NCI-H1105 (cell line): ENCODE results near the gene ITSN1.

Experiments used
- DNase-seq: peaks from one replicate; lab custom pipeline; 2025; lab: John Stamatoyannopoulos, UW

ITSN1 gene

DNA sequence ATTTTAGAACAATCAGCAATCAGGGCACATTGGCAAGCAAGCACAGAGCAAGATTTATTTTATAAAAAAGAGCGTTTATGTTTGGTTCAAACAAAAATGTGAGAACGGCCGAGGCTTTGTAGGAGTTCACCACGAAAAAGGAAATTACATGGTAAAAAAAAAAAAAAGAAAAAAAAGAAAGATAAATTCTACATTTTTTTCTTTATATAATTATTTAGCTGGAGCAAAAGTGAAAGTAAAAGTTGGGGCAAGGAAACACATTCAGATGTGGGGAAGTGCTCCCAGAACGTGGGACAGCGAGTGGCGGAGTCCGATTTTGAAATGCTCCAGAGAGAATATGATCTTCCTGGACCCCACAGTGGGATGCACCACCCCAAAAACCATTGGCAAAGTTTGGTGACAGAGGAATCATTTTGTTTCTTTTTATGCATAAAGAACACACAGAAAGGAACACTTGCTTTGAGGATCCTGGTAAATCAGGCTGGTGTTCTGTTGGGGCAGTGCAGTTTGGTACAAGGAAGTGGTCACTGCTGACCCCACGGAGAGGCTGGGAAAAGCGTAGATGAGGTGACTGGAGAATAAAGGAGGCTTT is 289.6 kb downstream of the ITSN1 start:
- no peak for DNase-seq

DNA sequence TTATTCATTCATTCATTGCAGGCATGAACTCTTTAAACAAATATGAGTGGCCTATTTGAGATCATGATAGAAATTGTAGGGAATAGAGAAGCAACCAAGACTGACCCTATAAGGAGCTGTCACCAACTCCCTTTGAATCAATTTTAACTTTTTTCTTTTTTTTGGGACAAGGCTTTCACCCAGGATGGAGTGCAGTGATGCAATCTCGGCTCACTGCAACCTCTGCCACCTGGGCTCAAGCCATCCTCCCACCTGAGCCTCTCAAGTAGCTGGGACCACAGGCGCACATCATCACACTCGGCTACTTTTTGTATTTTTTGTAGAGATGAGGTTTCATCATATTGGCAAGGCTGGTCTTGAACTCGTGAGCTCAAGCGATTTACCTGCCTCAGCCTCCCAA is 290.4 kb downstream of the ITSN1 start:
- DNase-seq = no peak

DNA sequence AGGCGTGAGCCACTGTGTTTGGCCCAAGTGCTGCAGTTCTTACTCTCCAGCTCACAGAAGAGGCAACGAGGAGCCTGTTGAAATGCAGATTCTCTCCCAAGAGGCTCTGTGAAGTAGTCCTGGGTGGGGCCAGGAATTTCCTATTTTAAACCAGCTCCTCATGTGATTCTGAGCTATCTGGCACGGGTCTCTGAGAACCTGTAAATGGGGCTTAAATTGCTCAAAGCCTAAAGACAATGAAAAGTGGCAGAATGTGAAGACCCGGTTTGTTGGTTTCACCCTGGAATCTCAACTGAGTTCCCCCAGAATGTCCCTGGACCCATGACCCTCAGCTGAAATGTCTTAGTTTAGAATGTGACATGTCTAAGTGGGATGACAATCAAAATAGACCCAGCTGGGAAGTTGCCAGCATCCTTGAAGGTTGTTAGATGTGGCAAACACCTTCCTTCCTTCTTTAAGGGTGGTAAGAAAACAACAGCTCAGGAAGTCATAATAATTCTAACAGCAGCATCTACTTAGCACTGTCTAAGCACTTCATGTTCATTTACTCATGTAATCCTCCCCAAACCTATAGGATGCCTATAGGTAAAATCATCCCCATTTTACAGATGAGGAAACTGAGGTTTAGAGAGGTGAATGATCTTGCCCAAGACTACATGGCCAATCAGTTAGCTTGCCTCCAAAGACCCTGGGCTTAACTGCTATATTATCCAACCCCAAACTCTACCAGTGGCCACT is 294.2 kb downstream of the ITSN1 start:
- DNase-seq = no peak

DNA sequence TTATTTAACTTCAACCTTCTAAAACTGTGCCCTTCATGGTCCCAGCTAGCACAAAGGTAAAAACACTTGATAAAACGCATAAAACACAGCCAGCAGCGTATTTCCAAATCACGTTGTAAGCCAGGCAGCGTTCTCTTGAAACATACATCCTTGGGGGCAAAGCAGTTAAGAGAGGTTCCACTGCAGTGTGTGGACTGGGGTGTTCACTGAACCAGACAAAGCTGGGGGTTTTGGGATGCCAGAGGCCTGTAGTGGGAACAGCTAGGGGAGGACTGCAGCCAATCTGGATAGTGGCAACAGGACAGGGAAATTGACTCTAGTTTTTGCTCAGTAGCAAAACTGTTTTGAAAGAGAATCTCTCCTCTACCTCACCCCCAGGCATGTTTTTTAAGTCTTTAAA is 294.8 kb downstream of the ITSN1 start:
- DNase-seq = no peak

DNA sequence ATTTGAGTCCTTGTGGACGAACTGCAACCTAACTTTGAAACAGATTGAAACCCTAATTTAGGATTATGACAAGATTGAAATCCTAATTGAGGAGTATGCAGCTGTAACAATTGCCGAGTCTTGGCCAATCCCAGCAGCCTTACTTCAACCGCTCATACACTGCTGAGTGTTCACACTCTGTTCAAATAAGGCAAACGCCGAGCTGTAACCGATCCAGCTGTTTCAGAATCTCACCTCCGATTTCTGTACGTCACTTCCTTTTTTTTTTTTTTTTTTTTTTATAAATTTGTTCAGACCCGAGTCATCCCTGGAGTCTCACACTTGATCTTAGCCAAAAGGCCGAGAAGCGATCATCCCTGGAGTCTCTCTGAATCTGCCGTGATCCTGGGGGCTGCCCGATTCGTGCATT is 295.6 kb downstream of the ITSN1 start:
- no peak for DNase-seq

DNA sequence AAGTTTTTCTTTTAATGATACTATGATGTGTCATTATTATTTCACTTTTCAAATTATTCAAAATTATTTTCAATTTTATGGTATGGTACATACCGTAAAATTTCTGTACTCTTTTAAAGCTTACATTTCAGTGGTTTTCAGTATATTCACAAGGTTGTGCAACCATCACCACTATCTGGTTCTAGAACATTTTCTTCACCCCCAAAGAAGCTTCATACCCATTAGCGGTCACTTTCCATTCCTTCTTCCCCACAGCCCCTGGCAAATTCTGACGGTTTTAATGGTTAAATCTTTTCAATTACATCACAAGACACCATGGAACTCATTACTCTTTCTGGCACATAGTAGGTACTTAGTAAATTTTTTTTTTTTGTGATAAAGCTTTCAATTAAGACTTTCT is 296.1 kb downstream of the ITSN1 start:
- DNase-seq = no peak

DNA sequence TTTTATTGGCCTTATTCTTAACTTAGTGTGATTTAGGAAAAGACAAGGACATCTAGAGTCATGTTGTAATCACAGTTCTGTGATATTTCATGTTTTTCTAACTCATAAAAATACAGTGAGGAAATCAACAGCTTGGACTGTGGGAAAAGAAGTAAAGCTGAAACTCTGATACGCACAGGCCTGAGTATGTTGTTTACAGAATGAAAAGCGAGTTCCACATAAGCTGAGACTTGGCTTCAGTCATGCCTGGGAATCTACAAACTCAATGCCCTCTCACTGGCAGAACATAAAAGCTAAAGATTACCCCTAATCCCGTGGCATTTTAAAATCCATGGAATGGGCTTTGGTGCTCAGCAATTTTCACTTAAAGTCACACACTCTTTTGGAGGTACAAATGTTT is 296.9 kb downstream of the ITSN1 start:
- no peak for DNase-seq

DNA sequence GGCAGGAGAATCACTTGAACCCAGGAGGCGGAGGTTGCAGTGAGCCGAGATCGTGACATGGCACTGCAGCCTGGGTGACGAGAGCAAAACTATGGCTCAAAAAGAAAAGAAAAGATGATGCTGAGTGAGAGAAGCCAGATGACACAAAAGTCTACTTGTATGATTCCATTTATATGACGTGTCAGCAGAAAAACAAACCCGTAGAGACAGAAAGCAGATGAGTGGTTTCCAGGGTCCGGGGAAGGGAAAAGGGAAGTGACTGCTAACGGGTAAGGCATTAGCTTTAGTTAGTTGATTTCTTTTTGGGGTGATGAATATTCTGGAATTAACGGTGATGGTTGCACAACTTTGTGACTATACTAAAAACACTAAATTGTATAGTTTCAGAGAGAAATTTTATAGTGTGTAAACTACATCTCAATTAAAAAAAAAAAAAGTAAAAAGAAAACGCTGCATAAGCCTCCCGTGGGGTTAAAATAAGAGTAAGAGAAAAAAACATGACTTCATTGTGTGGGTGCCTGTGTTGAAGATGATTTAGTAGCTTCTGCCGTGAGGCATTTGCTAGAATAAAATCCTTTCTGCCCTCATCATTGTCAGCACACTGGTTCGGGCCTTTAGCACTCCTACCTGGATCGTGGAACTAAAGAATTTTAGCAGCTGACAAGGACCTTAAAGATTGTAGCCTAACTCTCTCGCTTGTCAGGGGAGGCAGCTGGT is 298.0 kb downstream of the ITSN1 start:
- no peak for DNase-seq

DNA sequence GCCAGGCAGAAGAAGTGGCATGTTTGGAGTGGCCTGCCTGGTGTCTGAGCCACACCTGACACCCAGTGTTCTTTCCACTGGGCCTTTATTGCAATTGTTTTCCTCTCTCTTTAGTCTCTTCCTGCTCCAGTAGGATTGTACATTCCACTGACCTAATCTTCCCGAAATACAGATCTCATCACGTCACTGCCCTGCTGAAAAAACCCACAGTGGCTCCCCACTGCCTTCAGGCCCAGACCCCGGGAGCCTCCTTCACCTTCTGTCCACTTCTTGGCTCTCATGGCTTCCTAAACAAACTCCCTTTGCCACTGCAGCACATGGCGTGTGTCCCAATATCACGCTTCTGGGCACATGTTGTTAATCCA is 298.6 kb downstream of the ITSN1 start:
- DNase-seq = no peak

DNA sequence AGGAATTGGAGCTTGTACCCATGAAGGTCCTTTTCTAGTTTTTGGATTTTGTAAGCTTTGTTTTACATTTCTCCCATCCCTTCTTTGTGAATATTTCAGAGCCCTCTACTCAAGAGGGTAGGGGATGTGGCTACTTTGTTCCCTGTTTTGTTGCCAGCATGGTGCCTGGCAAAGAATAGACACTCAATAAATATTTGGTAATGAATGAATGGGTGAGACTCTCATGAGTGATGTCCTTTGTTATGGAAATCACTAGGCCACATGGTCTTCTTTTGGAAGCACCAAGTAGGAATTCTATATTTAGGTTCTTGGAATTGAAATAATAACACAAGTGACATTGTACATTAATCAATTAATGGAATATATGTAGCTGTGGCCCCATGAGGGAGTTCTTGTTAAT is 300.1 kb downstream of the ITSN1 start:
- no peak for DNase-seq

DNA sequence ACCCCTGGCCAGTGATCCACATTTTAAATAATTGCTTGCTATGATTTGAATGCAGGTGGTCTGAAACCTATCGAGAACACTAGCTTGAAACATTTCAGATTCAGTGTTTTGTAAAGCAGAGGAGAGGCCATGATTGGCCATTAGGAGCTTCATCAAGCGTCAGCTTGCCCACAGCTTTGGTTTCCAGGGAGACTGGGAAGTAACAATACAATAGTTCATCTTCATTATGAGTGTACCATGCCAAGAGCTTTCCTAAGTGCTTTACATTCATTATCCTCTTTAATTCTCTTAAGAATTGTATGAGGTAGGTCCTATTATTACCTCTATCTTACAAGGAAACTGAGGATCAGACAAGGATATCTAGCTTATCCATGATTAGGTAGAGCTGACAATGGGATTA is 301.0 kb downstream of the ITSN1 start:
- peak; percentile 48 for DNase-seq

DNA sequence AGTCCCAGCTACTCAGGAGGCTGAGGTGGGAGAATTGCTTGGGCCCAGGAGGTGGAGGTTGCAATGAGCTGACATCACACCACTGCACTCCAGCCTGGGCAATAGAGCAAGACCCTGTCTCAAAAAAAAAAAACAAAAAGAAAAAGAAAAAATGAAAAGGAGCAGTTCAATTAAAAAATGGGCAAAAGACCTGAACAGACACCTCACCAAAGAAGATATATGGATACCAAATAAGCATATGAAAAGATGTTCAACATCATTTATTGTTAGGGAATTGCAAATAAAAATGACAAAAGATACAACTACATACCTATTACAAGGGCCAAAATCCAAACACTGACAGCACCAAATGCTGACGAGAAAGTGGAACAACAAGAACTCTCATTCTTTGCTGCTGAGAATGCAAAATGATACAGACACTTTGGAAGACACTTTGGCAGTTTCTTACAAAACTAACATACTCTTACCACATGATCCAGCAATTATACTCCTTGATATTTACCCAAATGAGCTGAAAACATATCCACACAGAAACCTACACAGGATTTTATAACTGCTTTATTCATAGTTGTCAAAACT is 302.0 kb downstream of the ITSN1 start:
- DNase-seq = no peak

DNA sequence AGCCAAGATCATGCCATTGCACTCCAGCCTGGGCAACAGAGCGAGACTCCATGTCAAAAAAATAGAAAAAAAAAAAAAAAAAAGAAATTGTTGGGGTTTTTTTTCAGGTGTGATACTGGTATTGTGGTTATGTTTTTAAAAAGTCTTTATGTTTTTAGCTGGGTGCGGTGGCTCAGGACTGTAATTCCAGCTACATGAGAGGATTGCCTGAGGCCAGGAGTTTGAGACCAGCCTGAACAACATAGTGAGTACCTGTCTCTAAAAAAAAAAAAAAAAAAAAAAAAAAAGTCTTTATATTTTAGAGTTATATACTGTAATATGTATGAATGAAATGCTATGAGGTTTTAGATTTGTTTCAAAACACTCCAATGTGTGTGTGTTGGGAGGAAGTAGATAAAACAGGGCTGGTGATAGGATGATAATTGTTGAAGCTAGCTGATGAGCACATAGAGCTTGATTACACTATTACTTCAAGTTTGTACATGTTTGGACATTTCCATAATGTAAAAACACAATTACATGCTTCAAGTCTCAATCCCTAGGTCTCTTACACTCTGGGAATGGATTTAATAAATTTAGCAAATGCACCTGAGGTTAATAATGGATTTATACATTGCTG is 303.5 kb downstream of the ITSN1 start:
- DNase-seq = no peak

DNA sequence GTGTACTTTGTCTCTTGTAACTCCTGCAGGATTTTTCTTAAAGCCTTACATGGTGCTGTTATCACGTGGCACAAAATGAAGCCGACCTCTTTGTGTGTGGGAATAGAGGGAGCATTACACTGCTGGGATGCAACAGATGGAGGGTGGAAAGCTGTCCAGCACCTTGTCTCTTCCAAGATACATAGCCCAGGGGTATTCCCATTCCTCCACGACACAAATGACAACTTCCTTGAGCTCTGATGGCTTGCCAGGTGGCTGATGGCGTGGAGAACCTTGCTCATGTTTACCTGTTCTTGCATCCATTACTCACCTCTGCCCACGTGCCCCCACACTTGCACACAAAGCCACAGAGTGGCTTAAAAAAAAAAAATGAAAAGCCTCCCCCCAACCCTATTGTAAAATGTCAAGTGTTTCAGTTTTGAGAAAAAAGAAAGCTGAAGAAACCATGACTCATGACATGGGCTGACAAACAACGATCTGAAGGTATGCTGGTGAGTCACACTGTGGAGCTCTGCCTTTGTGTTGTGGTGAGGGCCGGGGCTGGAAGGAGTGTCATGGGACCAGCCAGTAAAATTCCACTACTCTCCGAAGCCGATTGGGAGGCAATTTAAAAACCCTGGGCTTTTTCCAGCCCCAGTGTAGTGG is 305.3 kb downstream of the ITSN1 start:
- no peak for DNase-seq

DNA sequence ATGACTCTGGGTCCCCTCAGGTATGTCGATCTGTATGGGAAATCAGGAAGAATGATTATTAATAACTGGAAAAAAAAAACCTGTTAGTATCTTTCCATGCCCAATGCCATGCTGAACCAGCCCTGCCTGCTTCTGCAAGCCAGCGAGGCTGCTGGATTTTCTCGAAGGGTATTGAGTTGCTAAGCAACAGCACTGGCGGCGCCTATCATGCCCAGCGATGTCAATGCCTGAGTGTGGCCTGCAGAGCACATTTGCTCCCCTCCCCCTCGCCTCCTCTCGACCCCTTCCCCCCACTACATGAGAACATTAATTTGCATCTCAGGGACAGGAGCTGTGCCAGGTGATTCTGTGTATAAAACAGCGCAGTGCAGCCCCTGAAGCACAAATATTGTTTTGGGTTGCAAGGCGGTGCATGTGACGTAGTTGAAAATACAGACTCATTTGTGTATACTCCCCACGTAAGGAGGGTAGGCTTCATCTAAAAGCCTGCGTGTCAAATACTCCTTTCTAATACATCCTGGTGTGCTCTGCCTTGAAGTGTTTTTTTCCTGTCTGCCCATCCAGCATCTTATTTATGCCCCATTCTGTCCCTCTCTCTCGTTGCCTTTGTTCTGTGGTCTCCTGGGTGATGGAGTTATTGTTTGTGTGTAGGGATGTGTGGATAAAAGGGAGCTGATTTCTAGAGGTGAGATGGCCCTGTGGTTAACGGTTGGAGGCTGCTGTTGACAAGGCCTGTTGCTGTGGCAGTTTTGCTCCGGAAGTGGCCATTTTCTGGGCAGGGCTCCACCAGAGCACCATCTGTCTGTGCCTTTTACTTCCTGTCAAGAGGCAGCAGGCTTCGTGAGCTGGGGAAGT is 306.0 kb downstream of the ITSN1 start:
- peak; percentile 89 for DNase-seq

DNA sequence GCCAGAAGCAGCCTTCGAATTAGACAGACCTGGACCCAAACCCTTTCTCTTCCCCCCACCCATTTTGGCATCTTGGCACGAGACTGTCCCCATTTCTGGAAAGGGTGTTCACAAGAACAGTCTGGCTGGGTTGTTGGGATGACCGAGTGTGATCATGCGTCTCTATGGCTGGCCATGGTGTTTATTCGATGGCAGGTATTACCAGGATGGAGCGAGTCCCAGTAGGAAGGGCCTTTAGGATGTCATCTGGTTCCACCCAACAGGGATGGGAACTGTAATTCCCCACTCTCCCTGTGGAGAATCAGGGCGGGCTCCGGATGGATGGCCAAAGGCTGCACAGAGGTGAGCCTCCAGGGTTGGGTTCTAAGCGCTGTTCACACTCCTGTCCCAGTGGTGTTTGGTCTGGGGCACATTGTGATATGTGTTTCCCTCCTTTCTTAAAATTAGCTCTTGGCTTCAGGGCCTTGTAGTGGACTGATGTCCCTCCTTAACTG is 306.7 kb downstream of the ITSN1 start:
- DNase-seq = no peak
